Glutamatergic neuron (in vitro differentiated cells): ENCODE data around the gene PRPF6. TPM values are rescaled to one million over a fixed set of nuclear protein-coding genes. Genes with fewer than 3 reads are reported as not detected.

ENCODE experiments used
- DNase-seq: peaks from one replicate; pipeline ENCODE4 v3.0.0; 2022
- H3K27ac Mint-ChIP-seq: one replicate; pipeline ENCODE4 v1.8.0; 2020; ENCODE audit warnings: mild to moderate bottlenecking, mixed read lengths, inconsistent platforms; ENCODE audit not compliant: unreplicated experiment
- H3K27me3 Mint-ChIP-seq: one replicate; pipeline ENCODE4 v1.8.0; 2020; ENCODE audit warnings: mild to moderate bottlenecking, moderate library complexity, mixed read lengths, inconsistent platforms; ENCODE audit not compliant: unreplicated experiment
- H3K36me3 Mint-ChIP-seq: one replicate; pipeline ENCODE4 v1.8.0; 2020; ENCODE audit warnings: mild to moderate bottlenecking, mixed read lengths, inconsistent platforms; ENCODE audit not compliant: unreplicated experiment
- H3K4me1 Mint-ChIP-seq: one replicate; pipeline ENCODE4 v1.8.0; 2020; ENCODE audit warnings: mild to moderate bottlenecking, low read depth, mixed read lengths, inconsistent platforms; ENCODE audit not compliant: unreplicated experiment
- H3K4me3 Mint-ChIP-seq: one replicate; pipeline ENCODE4 v1.8.0; 2020; ENCODE audit warnings: mild to moderate bottlenecking, mixed read lengths, inconsistent platforms; ENCODE audit not compliant: unreplicated experiment
- H3K9me3 Mint-ChIP-seq: one replicate; pipeline ENCODE4 v1.8.0; 2020; ENCODE audit warnings: mild to moderate bottlenecking, moderate library complexity, mixed read lengths, inconsistent platforms; ENCODE audit not compliant: unreplicated experiment
- total RNA-seq: library from RNA; stranded (reverse); fragmentation: NEBNext Ultra II Directional; extraction: Animal tissue kit (Norgen Biotek cat#: 25700); gene quantifications from one replicate; pipeline ENCODE4 v1.2.1, GENCODE V29; 2021; ENCODE audit not compliant: unreplicated experiment
- TF ChIP-seq, protein P1 (sequence below): fragments of 200-600 bp; sonication (generic); IDR thresholded peaks from one replicate; pipeline ENCODE4 v1.5.0; 2021; ENCODE audit not compliant: partially characterized antibody, unreplicated experiment

The PRPF6 gene
- total RNA-seq, 1 donor from 2014 or later = 60.9 TPM

DNA sequence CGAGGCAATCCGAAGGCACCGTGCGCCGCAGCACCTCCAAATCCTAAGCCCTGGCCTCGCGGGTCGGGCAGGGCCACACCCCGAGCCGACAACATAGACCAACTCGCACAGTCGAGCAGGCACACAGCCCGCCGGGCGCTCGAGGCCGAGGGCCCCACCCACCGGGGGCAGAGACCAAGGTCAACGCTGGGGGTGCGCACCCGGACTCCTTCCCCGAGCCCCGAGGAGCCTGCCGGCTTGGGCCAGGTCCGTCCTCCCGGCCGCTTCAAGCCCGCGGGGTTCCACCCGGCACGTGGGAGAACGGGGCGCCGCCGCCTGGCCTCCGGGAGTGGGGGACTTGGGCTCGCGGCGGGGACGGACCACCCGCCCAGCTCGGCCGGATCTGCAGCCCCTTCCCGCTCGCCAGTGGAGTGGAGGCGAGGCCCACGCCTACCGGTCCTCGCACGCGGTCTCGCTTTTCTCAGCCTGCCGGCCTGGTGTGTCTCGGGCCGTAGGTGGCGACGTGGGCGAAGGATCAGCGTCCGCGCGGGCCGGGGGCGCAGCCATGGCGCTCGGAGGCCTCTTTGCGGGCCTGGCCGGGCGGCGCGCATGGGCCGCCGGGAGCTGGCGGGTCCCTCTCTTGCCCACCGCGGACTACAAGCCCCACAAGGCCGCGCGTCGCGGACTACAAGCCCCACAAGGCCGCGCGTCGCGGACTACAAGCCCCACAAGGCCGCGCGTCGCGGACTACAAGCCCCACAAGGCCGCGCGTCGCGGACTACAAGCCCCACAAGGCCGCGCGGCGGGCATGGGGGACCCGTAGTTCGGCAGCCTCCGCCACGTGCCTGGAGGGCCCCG lies 24.9 kb upstream of the PRPF6 start, which contains the start of gene UCKL1:
Gene UCKL1, minus strand, starts transcription at position 590 of the 837 bp plus-strand sequence. Its CDS starts 44 bp downstream, at position 546.
- peaks cover 2% of the 10 kb centered on the region for H3K27me3 Mint-ChIP-seq
- no peaks in the 10 kb centered on the region for H3K36me3 Mint-ChIP-seq
- peak within 1 kb of the TSS; percentile 70 for H3K27ac Mint-ChIP-seq

DNA sequence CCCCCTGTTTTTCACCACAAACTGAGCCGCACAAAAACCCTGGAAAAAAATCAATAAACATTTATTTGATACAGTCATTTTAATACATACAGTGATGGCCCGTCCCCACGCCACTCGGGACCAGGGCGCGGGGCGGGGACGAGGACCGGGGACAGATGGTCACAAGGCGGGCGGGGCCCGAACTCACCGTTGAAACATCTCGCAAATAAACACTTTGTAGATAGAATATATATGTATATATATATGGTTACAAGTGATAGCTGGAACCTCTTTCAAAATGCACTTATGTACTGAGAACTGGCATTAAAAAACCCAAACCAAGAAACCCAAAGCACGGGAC lies 24.3 kb upstream of the PRPF6 start:
- Mint-ChIP-seq H3K9me3 (no peaks in the 10 kb centered on the region), H3K27ac (peak overlapping the region; percentile 70), H3K36me3 (no peaks in the 10 kb centered on the region), H3K4me1 (peaks cover 7% of the 10 kb centered on the region), H3K4me3 (peak overlapping the region; percentile 81), H3K27me3 (peaks cover 2% of the 10 kb centered on the region)
- no peak for DNase-seq
- TF ChIP-seq, protein P1, sequence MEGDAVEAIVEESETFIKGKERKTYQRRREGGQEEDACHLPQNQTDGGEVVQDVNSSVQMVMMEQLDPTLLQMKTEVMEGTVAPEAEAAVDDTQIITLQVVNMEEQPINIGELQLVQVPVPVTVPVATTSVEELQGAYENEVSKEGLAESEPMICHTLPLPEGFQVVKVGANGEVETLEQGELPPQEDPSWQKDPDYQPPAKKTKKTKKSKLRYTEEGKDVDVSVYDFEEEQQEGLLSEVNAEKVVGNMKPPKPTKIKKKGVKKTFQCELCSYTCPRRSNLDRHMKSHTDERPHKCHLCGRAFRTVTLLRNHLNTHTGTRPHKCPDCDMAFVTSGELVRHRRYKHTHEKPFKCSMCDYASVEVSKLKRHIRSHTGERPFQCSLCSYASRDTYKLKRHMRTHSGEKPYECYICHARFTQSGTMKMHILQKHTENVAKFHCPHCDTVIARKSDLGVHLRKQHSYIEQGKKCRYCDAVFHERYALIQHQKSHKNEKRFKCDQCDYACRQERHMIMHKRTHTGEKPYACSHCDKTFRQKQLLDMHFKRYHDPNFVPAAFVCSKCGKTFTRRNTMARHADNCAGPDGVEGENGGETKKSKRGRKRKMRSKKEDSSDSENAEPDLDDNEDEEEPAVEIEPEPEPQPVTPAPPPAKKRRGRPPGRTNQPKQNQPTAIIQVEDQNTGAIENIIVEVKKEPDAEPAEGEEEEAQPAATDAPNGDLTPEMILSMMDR = no peak

More for the DNA sequence above, 24.9 kb upstream of the PRPF6 start, which contains the start of gene UCKL1:
- TF ChIP-seq, protein P1 = no peak
- peaks cover 7% of the 10 kb centered on the region for H3K4me1 Mint-ChIP-seq
- peak; percentile 94 for DNase-seq
- no peaks in the 10 kb centered on the region for H3K9me3 Mint-ChIP-seq
- peak within 1 kb of the TSS; percentile 89 for H3K4me3 Mint-ChIP-seq

DNA sequence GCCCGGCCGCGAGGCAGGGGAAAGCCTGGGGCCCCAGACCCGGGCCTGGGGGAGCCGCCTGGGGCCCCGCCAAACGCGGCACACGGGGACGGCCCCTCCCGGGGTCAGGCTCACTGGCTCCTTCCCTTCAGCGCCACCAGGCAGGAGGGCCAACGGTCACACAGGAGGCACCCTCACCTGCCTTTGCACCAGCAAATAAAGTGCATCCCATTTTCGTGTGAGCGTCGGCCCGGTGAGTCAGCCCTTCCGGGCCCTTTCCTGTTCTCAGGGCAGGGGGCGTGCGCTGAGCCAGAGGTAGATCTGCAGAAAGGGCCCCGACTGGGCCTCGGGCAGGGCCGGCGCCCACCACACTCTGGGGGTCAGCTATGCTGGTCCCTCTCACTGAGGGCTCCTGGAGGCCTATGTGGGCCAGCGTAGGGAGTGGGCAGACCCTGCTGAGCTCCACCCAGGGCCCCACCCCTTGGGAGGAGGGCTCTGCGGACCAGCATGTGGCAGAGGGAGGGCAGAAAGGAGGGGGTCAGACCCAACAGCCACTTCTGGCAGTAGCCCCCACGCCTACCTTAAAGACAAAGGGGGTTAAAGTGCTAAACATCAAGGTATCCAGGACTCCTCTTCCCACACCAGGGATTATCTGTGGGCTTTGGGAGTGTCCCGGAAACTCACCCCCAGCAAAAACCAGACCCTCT lies 23.8 kb upstream of the PRPF6 start:
- Mint-ChIP-seq H3K27me3 (peaks cover 2% of the 10 kb centered on the region), H3K27ac (peak overlapping the region; percentile 70), H3K4me3 (peak overlapping the region; percentile 81), H3K4me1 (peaks cover 7% of the 10 kb centered on the region), H3K9me3 (no peaks in the 10 kb centered on the region), H3K36me3 (no peaks in the 10 kb centered on the region)
- TF ChIP-seq, protein P1 = no peak
- DNase-seq = peak; percentile 71

DNA sequence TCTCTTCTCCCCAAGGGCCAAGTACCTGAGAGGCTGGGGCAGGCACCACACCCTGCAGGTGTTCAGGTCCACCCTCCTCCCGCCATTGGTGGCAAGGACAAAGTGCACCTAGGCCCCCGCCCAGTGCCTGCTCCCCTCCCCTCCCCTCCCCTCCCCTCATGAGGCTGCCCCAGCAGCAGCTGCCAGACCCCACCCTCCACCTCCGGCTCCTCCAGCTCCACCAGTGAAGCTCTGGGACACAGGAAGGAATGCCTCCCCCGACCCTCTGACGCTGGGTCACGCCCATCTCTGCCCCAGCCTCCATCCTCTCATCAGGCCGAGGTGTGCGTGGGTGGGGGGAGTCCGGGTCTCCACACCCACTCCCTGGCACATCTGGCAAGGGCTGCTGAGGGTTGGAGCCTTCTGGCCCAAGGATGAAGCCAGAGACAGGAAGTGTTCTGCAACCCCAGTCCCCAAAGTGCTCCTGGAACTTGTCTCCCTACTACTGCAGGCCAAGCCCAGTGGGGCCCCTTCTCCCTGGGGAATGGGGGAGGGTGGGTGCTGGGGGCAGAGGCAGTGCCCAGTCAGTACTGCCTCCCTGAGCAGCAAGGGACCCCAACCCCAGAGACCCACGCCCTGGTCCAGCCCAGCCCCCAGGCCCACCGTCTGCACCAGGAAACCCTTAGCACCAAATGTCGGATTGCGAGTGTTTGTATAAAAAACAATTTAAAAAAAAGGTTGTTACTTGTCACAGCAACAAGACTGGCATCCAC lies 23.1 kb upstream of the PRPF6 start:
- Mint-ChIP-seq H3K4me3 (peak overlapping the region; percentile 78), H3K27ac (peak overlapping the region; percentile 64), H3K4me1 (peaks cover 7% of the 10 kb centered on the region), H3K27me3 (peaks cover 2% of the 10 kb centered on the region), H3K36me3 (no peaks in the 10 kb centered on the region), H3K9me3 (no peaks in the 10 kb centered on the region)
- DNase-seq = no peak
- TF ChIP-seq, protein P1 = no peak
